A549 (cell line): ENCODE results near the gene PEX16.

ENCODE experiments used
- CHD4 ChIP-seq: fragments of 200-600 bp; sonication (generic); IDR thresholded peaks from 2 replicates; pipeline ENCODE4 v1.6.1; 2016; ENCODE audit warnings: antibody characterized with exemption, mild to moderate bottlenecking, borderline replicate concordance
- FOSL2 ChIP-seq, 2 experiments: fragments of 450-650 bp in 1 of 2; fragments of >200 bp in 1 of 2; sonication (Bioruptor Twin) in 1 of 2; formaldehyde crosslinking; IDR thresholded peaks; 2 replicates each; pipeline versions ENCODE4 v1.5.0 to v1.6.1; 2016 to 2020; ENCODE audit warnings: mild to moderate bottlenecking in 1 of 2, moderate library complexity in 1 of 2
- MAZ ChIP-seq: fragments of 150-350 bp; IDR thresholded peaks from 2 replicates; pipeline ENCODE4 v1.6.1; 2014; ENCODE audit warnings: antibody characterized with exemption, low read depth, low read length, borderline replicate concordance
- PHF8 ChIP-seq: fragments of 200-600 bp; sonication (generic); IDR thresholded peaks from 2 replicates; pipeline ENCODE4 v1.6.1; 2016; ENCODE audit warnings: low read depth, mild to moderate bottlenecking, antibody characterized with exemption, moderate library complexity, borderline replicate concordance
- POLR2A ChIP-seq: IDR thresholded peaks from 2 replicates; pipeline ENCODE4 v1.6.1; 2012; ENCODE audit warnings: mild to moderate bottlenecking, low read length
- SREBF2 ChIP-seq: fragments of 450-650 bp; IDR thresholded peaks from 2 replicates; pipeline ENCODE4 v1.6.1; 2014; ENCODE audit warnings: mild to moderate bottlenecking, moderate library complexity
- TF ChIP-seq, protein P1 (sequence below): fragments of >200 bp; sonication (Bioruptor Twin); formaldehyde crosslinking; IDR thresholded peaks from 3 replicates; pipeline ENCODE4 v1.5.1; 2016
- TF ChIP-seq, protein P2 (sequence below): fragments of 200-600 bp; sonication (generic); IDR thresholded peaks from 2 replicates; pipeline ENCODE4 v1.6.1; 2016; ENCODE audit warnings: antibody characterized with exemption, mild to moderate bottlenecking, moderate library complexity
- TF ChIP-seq, protein P3 (sequence below): IDR thresholded peaks from 2 replicates; pipeline ENCODE4 v1.6.1; 2012

DNA sequence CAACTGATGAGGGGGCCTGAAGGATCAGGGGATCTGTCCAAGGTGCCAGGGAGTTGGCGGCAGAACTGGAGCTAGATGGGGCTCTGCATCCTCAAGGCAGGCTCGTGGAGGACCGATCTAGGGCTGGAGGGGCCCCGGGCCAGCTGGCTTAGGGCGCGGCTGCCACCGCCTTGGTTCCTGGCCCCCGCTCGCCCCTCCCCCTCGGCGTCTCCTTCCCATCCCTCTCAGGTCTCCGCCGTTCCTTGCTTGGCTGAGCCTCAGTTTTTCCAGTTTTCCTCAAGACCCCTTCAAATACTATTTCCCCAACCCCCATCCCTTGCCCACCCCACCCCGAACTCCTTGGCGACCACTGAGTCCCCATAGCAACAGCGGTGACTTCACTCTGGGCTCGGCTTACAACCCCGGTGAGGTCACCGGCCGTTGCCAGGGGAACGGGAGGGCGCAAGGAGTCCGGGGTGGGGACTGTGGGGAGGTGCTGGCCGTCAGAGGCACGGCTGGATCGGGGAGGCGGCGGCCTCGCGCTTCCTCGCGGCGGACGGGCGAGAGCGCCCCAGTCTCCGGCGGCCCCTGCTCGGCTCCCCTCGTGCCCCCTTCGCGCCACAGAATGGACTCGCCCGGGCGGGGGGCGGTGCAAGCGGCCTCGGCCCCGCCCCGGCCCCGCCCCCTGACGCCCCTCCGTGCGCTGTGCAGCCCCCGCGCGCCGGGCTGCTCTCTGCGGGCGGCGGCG, 18.1 kb downstream of the PEX16 start:
- no peak for TF ChIP-seq FOSL2 (IDR thresholded peaks at IDR 0.05)
- peak; percentile 49; the same call in 1 of the 2 replicates for TF ChIP-seq FOSL2 (CRISPR knock-in tag; IDR thresholded peaks at IDR 0.05)
- no peak for TF ChIP-seq MAZ
- TF ChIP-seq CHD4: no peak
- no peak for TF ChIP-seq PHF8
- TF ChIP-seq SREBF2: no peak
- TF ChIP-seq, protein P1, sequence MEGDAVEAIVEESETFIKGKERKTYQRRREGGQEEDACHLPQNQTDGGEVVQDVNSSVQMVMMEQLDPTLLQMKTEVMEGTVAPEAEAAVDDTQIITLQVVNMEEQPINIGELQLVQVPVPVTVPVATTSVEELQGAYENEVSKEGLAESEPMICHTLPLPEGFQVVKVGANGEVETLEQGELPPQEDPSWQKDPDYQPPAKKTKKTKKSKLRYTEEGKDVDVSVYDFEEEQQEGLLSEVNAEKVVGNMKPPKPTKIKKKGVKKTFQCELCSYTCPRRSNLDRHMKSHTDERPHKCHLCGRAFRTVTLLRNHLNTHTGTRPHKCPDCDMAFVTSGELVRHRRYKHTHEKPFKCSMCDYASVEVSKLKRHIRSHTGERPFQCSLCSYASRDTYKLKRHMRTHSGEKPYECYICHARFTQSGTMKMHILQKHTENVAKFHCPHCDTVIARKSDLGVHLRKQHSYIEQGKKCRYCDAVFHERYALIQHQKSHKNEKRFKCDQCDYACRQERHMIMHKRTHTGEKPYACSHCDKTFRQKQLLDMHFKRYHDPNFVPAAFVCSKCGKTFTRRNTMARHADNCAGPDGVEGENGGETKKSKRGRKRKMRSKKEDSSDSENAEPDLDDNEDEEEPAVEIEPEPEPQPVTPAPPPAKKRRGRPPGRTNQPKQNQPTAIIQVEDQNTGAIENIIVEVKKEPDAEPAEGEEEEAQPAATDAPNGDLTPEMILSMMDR: no peak
- TF ChIP-seq, protein P2, sequence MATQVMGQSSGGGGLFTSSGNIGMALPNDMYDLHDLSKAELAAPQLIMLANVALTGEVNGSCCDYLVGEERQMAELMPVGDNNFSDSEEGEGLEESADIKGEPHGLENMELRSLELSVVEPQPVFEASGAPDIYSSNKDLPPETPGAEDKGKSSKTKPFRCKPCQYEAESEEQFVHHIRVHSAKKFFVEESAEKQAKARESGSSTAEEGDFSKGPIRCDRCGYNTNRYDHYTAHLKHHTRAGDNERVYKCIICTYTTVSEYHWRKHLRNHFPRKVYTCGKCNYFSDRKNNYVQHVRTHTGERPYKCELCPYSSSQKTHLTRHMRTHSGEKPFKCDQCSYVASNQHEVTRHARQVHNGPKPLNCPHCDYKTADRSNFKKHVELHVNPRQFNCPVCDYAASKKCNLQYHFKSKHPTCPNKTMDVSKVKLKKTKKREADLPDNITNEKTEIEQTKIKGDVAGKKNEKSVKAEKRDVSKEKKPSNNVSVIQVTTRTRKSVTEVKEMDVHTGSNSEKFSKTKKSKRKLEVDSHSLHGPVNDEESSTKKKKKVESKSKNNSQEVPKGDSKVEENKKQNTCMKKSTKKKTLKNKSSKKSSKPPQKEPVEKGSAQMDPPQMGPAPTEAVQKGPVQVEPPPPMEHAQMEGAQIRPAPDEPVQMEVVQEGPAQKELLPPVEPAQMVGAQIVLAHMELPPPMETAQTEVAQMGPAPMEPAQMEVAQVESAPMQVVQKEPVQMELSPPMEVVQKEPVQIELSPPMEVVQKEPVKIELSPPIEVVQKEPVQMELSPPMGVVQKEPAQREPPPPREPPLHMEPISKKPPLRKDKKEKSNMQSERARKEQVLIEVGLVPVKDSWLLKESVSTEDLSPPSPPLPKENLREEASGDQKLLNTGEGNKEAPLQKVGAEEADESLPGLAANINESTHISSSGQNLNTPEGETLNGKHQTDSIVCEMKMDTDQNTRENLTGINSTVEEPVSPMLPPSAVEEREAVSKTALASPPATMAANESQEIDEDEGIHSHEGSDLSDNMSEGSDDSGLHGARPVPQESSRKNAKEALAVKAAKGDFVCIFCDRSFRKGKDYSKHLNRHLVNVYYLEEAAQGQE: peak; percentile 89
- TF ChIP-seq, protein P3, sequence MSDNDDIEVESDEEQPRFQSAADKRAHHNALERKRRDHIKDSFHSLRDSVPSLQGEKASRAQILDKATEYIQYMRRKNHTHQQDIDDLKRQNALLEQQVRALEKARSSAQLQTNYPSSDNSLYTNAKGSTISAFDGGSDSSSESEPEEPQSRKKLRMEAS: no peak
- no peak for TF ChIP-seq POLR2A
